ENCODE results near the gene FEM1B. TPM values are rescaled to one million over a fixed set of nuclear protein-coding genes. Genes with fewer than 3 reads are reported as not detected.

Gene FEM1B
- total and polyA plus RNA-seq, 2 of the 8 experiments (the other 6 are each of a cell fraction or from before 2014, with no cell fraction given): 36.1 to 83.8 TPM

- H3K4me1 ChIP-seq (replicated peaks in 1 of 4; ENCODE audit: control insufficient read depth in 3 of 4, insufficient read depth in 4 of 4, low read length in 3 of 4): peaks cover 0 to 10% (median 6%) of the 10 kb centered on the region in 4 experiments; a peak in 4 of 7 replicates
- peak; percentile 88 to 94 for DNase-seq (ENCODE audit: low read depth in 1 of 2, low spot score in 2 of 2)
- peak overlapping the region; percentile 98 for H3K18ac ChIP-seq (ENCODE audit: extremely low read depth, low read length)
- H3K23me2 ChIP-seq (ENCODE audit: low read depth, low read length): no peaks in the 10 kb centered on the region; the same call in 1 of the 2 replicates
- 10% methylated on average over 55 of the region's 57 CpGs; no CpG with 5 or more reads in 1 of the 2 experiments for WGBS, 2 experiments (ENCODE audit: extremely low coverage in 1 of 2, insufficient coverage in 1 of 2, insufficient read length in 1 of 2, insufficient replicate concordance in 2 of 2, low coverage in 1 of 2, low lambda C conversion rate in 2 of 2, missing lambda C conversion rate in 1 of 2)
- peak overlapping the region; percentile 92; the same call in 1 of the 2 replicates for H2BK12ac ChIP-seq (ENCODE audit: low read depth, low read length)
- H3K4ac ChIP-seq (replicated peaks; ENCODE audit: insufficient read length, low read depth, low read length): peak overlapping the region; percentile 91
- H2AFZ ChIP-seq (ENCODE audit: low read length): peak overlapping the region; percentile 1; the same call in 1 of the 2 replicates
- H3K36me3 ChIP-seq (ENCODE audit: control insufficient read depth in 2 of 4, insufficient read depth in 4 of 4, low read length in 3 of 4): no peaks in the 10 kb centered on the region
- H3K4me3 ChIP-seq (ENCODE audit: extremely low read depth in 1 of 4, insufficient read depth in 2 of 4, low read depth in 3 of 4, low read length in 4 of 4): peak overlapping the region; percentile 38 to 57 (median 46)
- peak overlapping the region; percentile 99 for H2BK5ac ChIP-seq (ENCODE audit: low read depth, low read length)
- peak overlapping the region; percentile 70 to 78 for H3K4me2 ChIP-seq (ENCODE audit: insufficient read depth in 1 of 2, low read depth in 2 of 2, low read length in 2 of 2)
- peak; percentile 65 for FAIRE-seq
- no peaks in the 10 kb centered on the region for H4K20me1 ChIP-seq (replicated peaks in 1 of 2; ENCODE audit: control insufficient read depth in 1 of 2, insufficient read depth in 2 of 2, low read length in 2 of 2)
- H2BK120ac ChIP-seq (replicated peaks; ENCODE audit: low read depth, low read length): peak overlapping the region; percentile 79
- H3K56ac ChIP-seq (replicated peaks; ENCODE audit: insufficient read length, low read depth, low read length): peak overlapping the region; percentile 92
- no peak overlapping the region for H3K14ac ChIP-seq (ENCODE audit: insufficient read length)
- H3K9me3 ChIP-seq (ENCODE audit: insufficient read depth in 2 of 2, low read depth in 1 of 2, low read length in 1 of 2): no peaks in the 10 kb centered on the region; a peak in 1 of 4 replicates
- peak overlapping the region; percentile 64 to 88 (median 76) for H3K9ac ChIP-seq (replicated peaks in 1 of 4; ENCODE audit: extremely low read depth in 1 of 4, low read depth in 3 of 4, low read length in 3 of 4)
- no peak overlapping the region for H3K23ac ChIP-seq (ENCODE audit: insufficient read length)
- CTCF ChIA-PET (ENCODE audit: partially characterized antibody): interaction anchor here (0.9 to 11.0 kb wide), 4 partner anchors 14 to 49 kb away, joined by 3 to 199 read pairs (median 38); partner anchors contain the start of gene FEM1B
- POLR2A ChIA-PET (ENCODE audit: partially characterized antibody): interaction anchor here (0.7 to 2.3 kb wide), 16 partner anchors 9 to 69 kb away, joined by 3 to 32 read pairs (median 5); partner anchors contain the start of gene FEM1B
- H3K79me1 ChIP-seq (ENCODE audit: low read depth, low read length): no peaks in the 10 kb centered on the region
- no peaks in the 10 kb centered on the region for H3K79me2 ChIP-seq (ENCODE audit: control insufficient read depth in 1 of 2, insufficient read depth in 2 of 2, low read length in 2 of 2)
- H2BK20ac ChIP-seq (ENCODE audit: low read length): peak overlapping the region; percentile 61
- H2AK5ac ChIP-seq (ENCODE audit: low read depth, low read length): peak overlapping the region; percentile 88; the same call in 1 of the 2 replicates
- no peaks in the 10 kb centered on the region for H3K27me3 ChIP-seq (replicated peaks in 1 of 4; ENCODE audit: control insufficient read depth in 3 of 4, extremely low read depth in 1 of 4, insufficient read depth in 3 of 4, low read length in 3 of 4)
- H2BK15ac ChIP-seq (ENCODE audit: low read length): peak overlapping the region; percentile 95; the same call in 1 of the 2 replicates
- H4K5ac ChIP-seq (ENCODE audit: insufficient read length, low read depth, low read length): peak overlapping the region; percentile 96
- H4K8ac ChIP-seq (ENCODE audit: extremely low read depth, insufficient read depth, low read length): peak overlapping the region; percentile 99
- H3K27ac ChIP-seq (ENCODE audit: low read depth, low read length): peak overlapping the region; percentile 95
- H4K91ac ChIP-seq (replicated peaks; ENCODE audit: insufficient read length, low read length): peak overlapping the region; percentile 100
- TF ChIP-seq, protein P1, sequence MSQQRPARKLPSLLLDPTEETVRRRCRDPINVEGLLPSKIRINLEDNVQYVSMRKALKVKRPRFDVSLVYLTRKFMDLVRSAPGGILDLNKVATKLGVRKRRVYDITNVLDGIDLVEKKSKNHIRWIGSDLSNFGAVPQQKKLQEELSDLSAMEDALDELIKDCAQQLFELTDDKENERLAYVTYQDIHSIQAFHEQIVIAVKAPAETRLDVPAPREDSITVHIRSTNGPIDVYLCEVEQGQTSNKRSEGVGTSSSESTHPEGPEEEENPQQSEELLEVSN (IDR thresholded peaks at IDR 0.05): peak; percentile 92
- TF ChIP-seq SP2 (IDR thresholded peaks at IDR 0.05; ENCODE audit: low read length) (no peak), KDM4A (IDR thresholded peaks at IDR 0.05; ENCODE audit: low read depth, low read length, severe bottlenecking) (peak; percentile 34), BCL11A (IDR thresholded peaks at IDR 0.05; ENCODE audit: low read depth in 2 of 2, low read length in 2 of 2) (peak in 1 of 2 experiments; percentile 17), CHD2 (IDR thresholded peaks at IDR 0.05; ENCODE audit: low read length) (no peak; the same call in 1 of the 2 replicates), FOSL1 (IDR thresholded peaks at IDR 0.05; ENCODE audit: insufficient read depth, low read depth, low read length) (no peak), CBX8 (IDR thresholded peaks at IDR 0.05; ENCODE audit: borderline replicate concordance, low read depth, low read length) (no peak)
These were observed 20.7 kb upstream of the FEM1B start for GRCh38 chr15:68256675-68257450.

All from H1 (cell line).